ENCODE measurements around the gene UCKL1. TPM values are rescaled to one million over a fixed set of nuclear protein-coding genes. Genes with fewer than 3 reads are reported as not detected.
A peak's percentile ranks its signal among the peaks of the same experiment; 100 is the strongest.
"Not testable (repeated sequence)": the region's sequence is repeated elsewhere in the genome, so short reads cannot be mapped to it uniquely, and the experiment has no call there.

The UCKL1 gene
- total RNA-seq, 1 donor from 2014 or later: 27.2 TPM

- Mint-ChIP-seq H3K27me3 (ENCODE audit: low read depth) (no peaks in the 10 kb centered on the region), H3K4me3 (ENCODE audit: unreplicated experiment) (no peak overlapping the region), H3K27ac (ENCODE audit: unreplicated experiment) (no peak overlapping the region), H3K4me1 (ENCODE audit: low read depth) (peaks cover 2% of the 10 kb centered on the region), H3K9me3 (ENCODE audit: low read depth) (no peaks in the 10 kb centered on the region), H3K36me3 (ENCODE audit: low read depth) (peaks cover 39% of the 10 kb centered on the region)
- no peak for DNase-seq (ENCODE audit: low spot score)
- no peak for TF ChIP-seq CTCF (IDR thresholded peaks at IDR 0.05)
Measured at GRCh38 chr20:63930971-63931553, 25.2 kb downstream of the UCKL1 start.

- not testable (repeated sequence) for H3K27me3 Mint-ChIP-seq (ENCODE audit: low read depth); H3K4me3 Mint-ChIP-seq (ENCODE audit: unreplicated experiment); H3K4me1 Mint-ChIP-seq (ENCODE audit: low read depth); H3K27ac Mint-ChIP-seq (ENCODE audit: unreplicated experiment); H3K9me3 Mint-ChIP-seq (ENCODE audit: low read depth); DNase-seq (ENCODE audit: low spot score)
- H3K36me3 Mint-ChIP-seq (ENCODE audit: low read depth): peaks cover 32% of the 10 kb centered on the region
Measured at GRCh38 chr20:63929473-63929883, 26.7 kb downstream of the UCKL1 start.

- peaks cover 32% of the 10 kb centered on the region for H3K36me3 Mint-ChIP-seq (ENCODE audit: low read depth)
- no peak overlapping the region for H3K4me3 Mint-ChIP-seq (ENCODE audit: unreplicated experiment)
Measured at GRCh38 chr20:63929071-63929470, 27.1 kb downstream of the UCKL1 start.

GRCh38 chr20:63926298-63926697 lies 29.9 kb downstream of the UCKL1 start:
- DNase-seq (ENCODE audit: low spot score): no peak
- no peak overlapping the region for H3K27ac Mint-ChIP-seq (ENCODE audit: unreplicated experiment)
- H3K4me3 Mint-ChIP-seq (ENCODE audit: unreplicated experiment): no peak overlapping the region
- H3K4me1 Mint-ChIP-seq (ENCODE audit: low read depth): peaks cover 2% of the 10 kb centered on the region
- H3K36me3 Mint-ChIP-seq (ENCODE audit: low read depth): peaks cover 23% of the 10 kb centered on the region
- H3K9me3 Mint-ChIP-seq (ENCODE audit: low read depth): no peaks in the 10 kb centered on the region
- no peak for TF ChIP-seq CTCF (IDR thresholded peaks at IDR 0.05)
- H3K27me3 Mint-ChIP-seq (ENCODE audit: low read depth): no peaks in the 10 kb centered on the region

More at GRCh38 chr20:63929071-63929470, 27.1 kb downstream of the UCKL1 start:
- H3K9me3 Mint-ChIP-seq (ENCODE audit: low read depth): no peaks in the 10 kb centered on the region
- H3K4me1 Mint-ChIP-seq (ENCODE audit: low read depth): peaks cover 2% of the 10 kb centered on the region
- no peak for TF ChIP-seq CTCF (IDR thresholded peaks at IDR 0.05)
- no peak overlapping the region for H3K27ac Mint-ChIP-seq (ENCODE audit: unreplicated experiment)
- no peaks in the 10 kb centered on the region for H3K27me3 Mint-ChIP-seq (ENCODE audit: low read depth)
- DNase-seq (ENCODE audit: low spot score): no peak

- Mint-ChIP-seq H3K27me3 (ENCODE audit: low read depth) (no peaks in the 10 kb centered on the region), H3K4me3 (ENCODE audit: unreplicated experiment) (no peak overlapping the region), H3K9me3 (ENCODE audit: low read depth) (no peaks in the 10 kb centered on the region), H3K4me1 (ENCODE audit: low read depth) (peaks cover 2% of the 10 kb centered on the region), H3K36me3 (ENCODE audit: low read depth) (peaks cover 17% of the 10 kb centered on the region), H3K27ac (ENCODE audit: unreplicated experiment) (peak overlapping the region; percentile 32)
- no peak for DNase-seq (ENCODE audit: low spot score)
- TF ChIP-seq CTCF (IDR thresholded peaks at IDR 0.05): no peak
Measured at GRCh38 chr20:63924241-63924640, 32.0 kb downstream of the UCKL1 start.

- no peak for TF ChIP-seq CTCF (IDR thresholded peaks at IDR 0.05)
- Mint-ChIP-seq H3K27me3 (ENCODE audit: low read depth) (no peaks in the 10 kb centered on the region), H3K36me3 (ENCODE audit: low read depth) (peaks cover 12% of the 10 kb centered on the region), H3K4me3 (ENCODE audit: unreplicated experiment) (no peak overlapping the region), H3K9me3 (ENCODE audit: low read depth) (no peaks in the 10 kb centered on the region), H3K4me1 (ENCODE audit: low read depth) (peaks cover 2% of the 10 kb centered on the region), H3K27ac (ENCODE audit: unreplicated experiment) (no peak overlapping the region)
- DNase-seq (ENCODE audit: low spot score): no peak
Measured at GRCh38 chr20:63923651-63924050, 32.6 kb downstream of the UCKL1 start.
